HG03342 (cell line): ENCODE results near the gene GNL1.
"Not testable (repeated sequence)": the region's sequence is repeated elsewhere in the genome, so short reads cannot be mapped to it uniquely, and the experiment has no call there.

ENCODE experiments used
- ATAC-seq: cut with Tn5 transposase; IDR thresholded peaks from one replicate; pipeline ENCODE4 v1.9.1; 2021; ENCODE audit warnings: mild to moderate bottlenecking, moderate library complexity; ENCODE audit not compliant: unreplicated experiment

Gene GNL1

DNA sequence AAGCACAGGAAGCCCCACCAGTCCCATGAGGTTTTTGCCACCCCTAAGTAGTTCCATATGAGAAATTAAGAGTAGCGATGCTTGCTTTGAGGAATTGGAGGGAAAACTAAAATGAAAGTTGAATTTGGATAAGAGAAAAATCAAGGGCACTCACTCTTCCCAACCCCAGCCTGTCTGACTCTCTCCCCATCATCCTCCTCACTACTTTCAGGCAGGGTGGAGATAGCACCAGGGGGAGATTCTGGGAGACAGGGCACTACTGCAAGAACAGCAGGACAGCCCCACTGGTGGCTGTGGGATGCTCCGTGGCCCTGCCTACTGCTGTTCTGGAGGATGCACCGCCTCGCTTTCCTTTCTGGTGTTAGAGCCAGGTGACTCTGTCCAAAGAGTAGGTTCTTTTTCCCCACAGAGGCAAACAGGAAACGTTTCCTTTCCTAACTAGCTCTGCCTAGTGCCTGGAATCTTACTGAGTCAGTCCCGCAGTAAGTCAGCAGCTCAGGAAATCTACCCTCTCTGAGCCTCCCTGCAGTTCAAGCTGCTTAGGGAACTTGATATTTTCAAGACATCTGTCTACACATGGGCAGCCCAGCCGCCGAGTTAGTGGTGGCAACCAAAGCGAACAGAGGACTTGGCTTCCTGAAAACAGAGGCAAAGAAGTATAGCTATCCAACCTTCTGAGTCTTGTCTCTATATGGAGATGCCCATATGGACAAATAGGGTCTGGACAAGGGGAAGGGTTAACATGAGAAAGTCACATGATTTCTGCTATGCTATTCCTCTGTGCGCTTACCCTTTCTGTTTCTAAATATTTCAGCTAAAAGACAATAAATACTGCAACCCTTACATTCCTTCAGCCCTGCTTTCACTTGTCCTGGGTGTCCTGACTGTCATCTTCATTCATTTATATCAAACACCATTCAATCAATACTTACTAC lies 55.6 kb downstream of the GNL1 start:
- ATAC-seq: no peak

DNA sequence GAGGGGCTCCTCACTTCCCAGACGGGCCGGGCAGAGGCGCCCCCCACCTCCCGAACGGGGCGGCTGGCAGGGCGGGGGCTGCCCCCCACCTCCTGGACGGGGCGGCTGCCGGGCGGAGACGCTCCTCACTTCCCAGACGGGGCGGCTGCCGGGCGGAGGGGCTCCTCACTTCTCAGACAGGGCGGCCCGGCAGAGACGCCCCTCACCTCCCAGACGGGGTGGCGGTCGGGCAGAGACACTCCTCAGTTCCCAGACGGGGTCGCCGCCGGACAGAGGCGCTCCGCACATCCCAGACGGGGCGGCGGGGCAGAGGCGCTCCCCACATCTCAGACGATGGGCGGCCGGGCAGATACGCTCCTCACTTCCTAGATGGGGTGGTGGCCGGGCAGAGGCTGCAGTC lies 57.6 kb downstream of the GNL1 start:
- ATAC-seq: not testable (repeated sequence)

DNA sequence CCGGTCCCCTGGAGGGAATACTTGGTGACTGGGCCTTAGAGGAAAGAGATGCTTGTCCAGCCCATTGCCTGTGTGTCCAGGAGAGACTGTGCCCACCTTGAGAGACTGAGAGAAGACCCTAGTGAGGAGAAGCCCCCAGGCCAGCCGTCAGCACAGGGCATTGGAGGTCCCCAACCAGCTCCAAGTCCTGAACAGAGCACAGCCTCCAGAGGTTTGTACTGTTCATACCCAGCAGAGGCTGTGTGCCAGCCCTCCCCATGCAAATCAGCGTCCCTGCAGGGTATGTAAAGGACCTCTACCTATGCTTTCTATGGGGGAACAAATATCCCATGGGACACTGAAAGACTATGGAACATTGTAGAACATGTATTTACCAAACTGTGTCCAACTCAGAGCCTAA lies 58.6 kb downstream of the GNL1 start:
- ATAC-seq: no peak

DNA sequence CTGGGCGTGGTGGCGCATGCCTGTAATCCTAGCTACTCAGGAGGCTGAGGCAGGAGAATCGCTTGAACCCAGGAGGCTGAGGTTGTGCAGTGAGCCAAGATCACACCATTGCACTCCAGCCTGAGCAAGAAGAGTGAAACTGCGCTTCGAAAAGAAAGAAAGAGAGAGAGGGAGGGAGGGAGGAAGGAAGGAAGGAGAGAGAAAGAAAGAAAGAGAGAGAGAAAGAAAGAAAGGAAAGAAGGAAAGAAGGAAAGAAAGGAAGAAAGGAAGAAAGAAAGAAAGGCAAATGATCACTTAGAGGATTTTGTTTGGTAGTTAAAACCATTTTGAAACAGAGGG lies 59.1 kb downstream of the GNL1 start:
- ATAC-seq: not testable (repeated sequence)

- no peak for ATAC-seq
These were observed 60.3 kb downstream of the GNL1 start for GRCh38 chr6:30495993-30496392.

- not testable (repeated sequence) for ATAC-seq
These were observed 61.2 kb downstream of the GNL1 start for GRCh38 chr6:30495060-30495459.

DNA sequence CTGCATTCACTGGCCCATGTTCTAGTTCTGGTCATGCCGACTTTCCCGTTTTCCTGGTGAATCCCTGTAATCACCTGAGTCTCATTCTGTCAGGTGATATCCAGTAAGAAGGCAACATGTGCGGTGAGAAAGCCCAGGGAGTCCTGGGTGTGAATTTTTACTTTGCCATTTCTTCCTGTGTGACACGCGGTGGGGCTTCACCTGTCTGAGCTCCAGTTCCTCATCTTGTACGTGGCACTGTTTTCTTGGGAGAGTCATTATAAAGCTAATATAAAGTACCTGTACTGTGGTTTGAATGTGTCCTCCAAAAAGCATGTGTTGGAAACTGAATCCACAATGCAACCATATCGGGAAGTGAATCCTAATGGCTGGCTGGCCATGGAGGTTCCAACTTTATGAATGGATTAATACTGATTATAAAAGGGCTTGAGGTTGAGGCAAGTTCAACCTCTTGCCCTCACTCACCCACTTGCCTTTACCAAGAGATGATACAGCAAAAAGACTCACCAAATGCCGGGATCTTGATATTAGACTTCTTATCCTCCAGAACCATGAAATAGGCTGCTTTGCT lies 61.9 kb downstream of the GNL1 start:
- no peak for ATAC-seq

GRCh38 chr6:30493643-30494250 lies 62.5 kb downstream of the GNL1 start:
- ATAC-seq: no peak

GRCh38 chr6:30491991-30492952 lies 64.0 kb downstream of the GNL1 start:
- no peak for ATAC-seq
